Umbilical cord (tissue), 2 donors: ENCODE results near the gene ARMH4. TPM values are rescaled to one million over a fixed set of nuclear protein-coding genes. Genes with fewer than 3 reads are reported as not detected.

ENCODE experiments used
- DNase-seq: peaks from one replicate; pipeline ENCODE4 v3.0.0-alpha.2; 2015; ENCODE audit warnings: low spot score
- total RNA-seq: library from RNA; depleted of rRNA; stranded (reverse); fragments of >200 nt; gene quantifications from one replicate; pipeline ENCODE4 v1.2.3, GENCODE V29; 2014; ENCODE audit warnings: low replicate concordance; ENCODE audit not compliant: insufficient read depth

The ARMH4 gene
- total RNA-seq, 1 donor from 2014 or later: 25.3 TPM

GRCh38 chr14:57962325-57963035, 189.5 kb downstream of the ARMH4 start:
- peak; percentile 60 for DNase-seq

GRCh38 chr14:57961786-57962060, 190.3 kb downstream of the ARMH4 start:
- peak; percentile 89 for DNase-seq

- no peak for DNase-seq
These were observed 190.8 kb downstream of the ARMH4 start for GRCh38 chr14:57960946-57961785.

GRCh38 chr14:57957441-57957840, 194.6 kb downstream of the ARMH4 start:
- no peak for DNase-seq

Other genes starting within 250 kb of the ARMH4 start
- gene ACTR10, start 47.9 kb upstream of the ARMH4 start, total RNA-seq: 61.2 TPM
- gene PSMA3, start 92.6 kb upstream of the ARMH4 start, total RNA-seq: 41.7 TPM
- gene ARID4A, start 146.3 kb upstream of the ARMH4 start, total RNA-seq: 30.1 TPM
- gene TOMM20L, start 243.7 kb upstream of the ARMH4 start, total RNA-seq: not detected